GM19452 (cell line): ENCODE results near the gene ANKRD30A.
"Not testable (repeated sequence)": the region's sequence is repeated elsewhere in the genome, so short reads cannot be mapped to it uniquely, and the experiment has no call there.

Source experiments
- ATAC-seq: cut with Tn5 transposase; IDR thresholded peaks from one replicate; pipeline ENCODE4 v1.9.1; 2021; ENCODE audit not compliant: unreplicated experiment

Gene ANKRD30A

GRCh38 chr10:37268266-37268665 is 142.9 kb downstream of the ANKRD30A start:
- ATAC-seq: no peak

- no peak for ATAC-seq
Observed at GRCh38 chr10:37269554-37270256, 144.3 kb downstream of the ANKRD30A start.

DNA sequence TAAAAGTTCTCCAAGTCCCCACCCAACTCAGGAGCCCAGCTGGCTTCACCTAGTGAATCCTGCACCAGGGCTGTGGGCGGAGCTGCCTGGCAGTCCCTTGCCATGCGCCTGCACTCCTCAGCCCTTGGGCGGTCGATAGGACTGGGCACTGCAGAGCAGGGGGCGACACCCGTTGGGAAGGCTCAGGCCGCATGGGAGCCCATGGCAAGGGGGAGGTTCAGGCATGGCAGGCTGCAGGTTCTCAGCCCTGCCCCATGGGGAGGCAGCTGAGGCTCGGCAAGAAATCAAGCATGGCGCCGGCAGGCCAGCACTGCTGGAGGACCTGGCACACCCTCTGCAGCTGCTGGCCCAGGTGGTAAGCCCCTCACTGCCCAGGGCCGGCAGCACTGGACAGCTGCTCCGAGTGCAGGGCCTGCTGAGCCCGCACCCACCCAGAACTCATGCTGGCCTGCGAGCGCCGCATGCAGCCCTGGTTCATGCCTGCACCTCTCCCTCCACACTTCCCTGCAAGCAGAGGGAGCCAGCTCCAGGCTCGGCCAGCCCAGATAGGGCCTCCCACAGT is 149.9 kb downstream of the ANKRD30A start:
- ATAC-seq: no peak

GRCh38 chr10:37285063-37285462 is 159.7 kb downstream of the ANKRD30A start:
- ATAC-seq: no peak

GRCh38 chr10:37289833-37290464 is 164.6 kb downstream of the ANKRD30A start:
- ATAC-seq: no peak

DNA sequence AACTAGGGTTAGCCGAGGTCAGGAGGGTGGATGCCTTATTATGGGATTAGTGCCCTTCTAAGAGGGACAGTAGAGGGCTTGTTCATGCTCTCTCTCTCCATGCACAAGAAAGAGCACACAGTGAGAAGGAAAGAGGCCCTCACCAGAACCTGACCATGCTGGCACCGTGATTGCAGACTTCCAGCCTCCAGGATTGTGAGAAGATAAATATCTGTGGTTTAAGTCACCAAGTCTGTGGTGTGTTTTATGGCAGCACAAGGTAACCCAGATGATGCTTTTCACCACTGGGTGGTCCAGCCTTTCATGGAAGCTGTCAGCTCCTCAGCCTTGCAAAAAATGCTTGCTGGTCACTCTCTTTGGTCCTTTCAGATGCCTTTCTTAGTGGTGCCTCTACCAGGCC is 175.9 kb downstream of the ANKRD30A start:
- no peak for ATAC-seq

GRCh38 chr10:37304036-37304435 is 178.6 kb downstream of the ANKRD30A start:
- ATAC-seq: no peak

DNA sequence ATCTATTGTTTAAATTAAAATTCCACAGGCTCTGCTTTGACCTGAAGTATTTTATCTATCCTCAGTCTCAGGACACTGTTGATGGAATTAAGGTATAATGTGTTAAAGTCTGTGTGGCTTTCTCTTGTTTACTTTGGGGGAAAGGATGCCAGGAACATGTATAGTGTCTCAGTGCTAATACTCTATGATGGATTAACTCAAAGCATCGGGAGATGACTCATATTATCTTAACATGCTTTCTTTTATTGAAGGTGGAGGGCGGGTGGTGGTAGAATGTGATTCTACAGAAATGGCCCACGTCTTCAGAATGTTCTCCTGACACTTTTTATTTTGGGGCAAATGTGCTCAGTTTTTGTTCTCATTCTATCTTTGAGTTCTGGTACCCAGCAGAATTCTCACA is 189.0 kb downstream of the ANKRD30A start:
- ATAC-seq: no peak

DNA sequence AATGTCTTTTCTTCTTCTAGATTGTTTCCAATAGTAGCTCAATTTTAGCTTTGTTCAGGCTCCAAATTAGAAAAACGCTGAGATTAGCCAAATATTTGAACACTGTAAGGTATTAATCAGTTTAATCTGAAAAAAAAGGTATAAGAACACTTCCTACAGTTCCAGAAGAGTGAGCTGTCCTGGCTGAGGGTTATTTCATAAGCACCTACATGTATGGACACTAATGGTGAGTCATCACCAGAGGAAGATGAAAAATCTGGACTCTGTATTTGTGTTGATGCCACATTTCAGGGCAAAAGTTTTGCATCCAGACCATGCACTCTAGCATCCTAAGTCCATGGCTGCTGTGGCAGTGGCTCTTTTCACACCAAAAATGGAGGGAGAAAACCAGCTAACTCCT is 189.5 kb downstream of the ANKRD30A start:
- no peak for ATAC-seq

DNA sequence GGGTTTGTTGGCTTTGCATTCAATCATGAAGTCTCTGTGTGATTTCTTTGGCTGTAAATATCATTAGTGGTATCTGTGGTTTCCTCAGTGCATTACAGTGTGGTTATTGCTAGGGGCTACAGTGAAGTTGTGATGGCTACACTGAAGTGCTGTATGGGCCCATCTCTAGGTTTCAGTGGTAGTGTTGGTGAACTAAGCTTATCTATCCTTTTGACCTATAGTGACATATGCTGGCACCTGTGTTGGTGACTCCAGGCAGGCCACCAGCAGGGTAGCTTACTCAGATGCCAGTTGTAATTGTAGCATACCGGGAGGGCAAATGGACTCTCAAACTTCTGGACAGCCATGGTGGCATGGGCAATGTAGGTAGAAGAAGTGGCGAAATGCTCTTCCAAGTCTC is 219.0 kb downstream of the ANKRD30A start:
- ATAC-seq: no peak

DNA sequence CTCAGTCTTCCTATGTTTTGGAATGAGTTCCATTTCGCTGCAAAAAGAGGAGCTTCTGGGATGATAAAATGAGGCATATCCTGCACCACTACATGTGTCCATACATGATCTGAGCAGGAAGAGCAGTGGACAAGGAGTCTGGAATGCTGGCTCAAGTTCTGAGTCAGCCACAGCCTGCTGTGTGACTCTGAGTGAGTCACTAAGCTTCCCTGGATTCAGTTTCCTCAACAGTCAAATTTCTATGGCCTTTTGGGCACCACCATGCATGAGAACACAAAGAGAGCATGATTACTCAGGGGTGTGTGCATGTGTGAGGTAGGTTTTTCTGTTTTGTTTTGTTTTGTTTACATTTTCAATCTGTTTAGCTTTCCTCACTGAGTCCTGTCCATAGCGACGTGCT is 254.6 kb downstream of the ANKRD30A start:
- ATAC-seq: no peak

GRCh38 chr10:37381271-37381670 is 255.9 kb downstream of the ANKRD30A start:
- no peak for ATAC-seq

GRCh38 chr10:37384923-37385322 is 259.5 kb downstream of the ANKRD30A start:
- no peak for ATAC-seq

DNA sequence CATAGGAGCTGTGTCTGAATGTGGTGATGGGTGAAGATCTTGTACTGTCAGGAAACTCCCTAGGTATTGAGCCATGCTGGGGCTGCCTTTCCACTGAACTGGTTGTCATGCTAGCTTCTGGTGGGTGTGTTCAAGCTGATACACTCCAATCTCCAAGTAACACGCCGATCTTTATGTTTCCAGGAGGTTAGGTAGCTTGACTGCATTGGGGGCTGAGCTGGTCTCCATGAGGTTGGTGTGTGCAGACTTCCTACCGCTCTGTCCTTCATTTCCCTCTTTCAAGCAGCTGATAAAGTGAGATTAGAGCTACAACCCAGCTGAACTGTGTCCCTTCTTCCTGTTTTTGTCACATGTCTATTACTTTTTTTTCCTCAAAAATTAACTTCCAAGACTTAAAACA is 265.5 kb downstream of the ANKRD30A start:
- no peak for ATAC-seq

GRCh38 chr10:37400774-37401173 is 275.4 kb downstream of the ANKRD30A start:
- not testable (repeated sequence) for ATAC-seq

- no peak for ATAC-seq
Observed at GRCh38 chr10:37401225-37401624, 275.8 kb downstream of the ANKRD30A start.

GRCh38 chr10:37403776-37404175 is 278.4 kb downstream of the ANKRD30A start:
- ATAC-seq: no peak
